Activated CD4-positive, alpha-beta T cell treated with anti-CD3 and anti-CD28 coated beads, Interleukin-2, amount 50 U/mL, for 24 hours (primary cell): ENCODE results near the gene FGF5.

Experiments
- DNase-seq, 2 donors: peaks; one replicate each; pipeline ENCODE4 v3.0.0-alpha.2; 2020; ENCODE audit warnings: low read depth in 1 of 2, low spot score in 1 of 2

Gene FGF5

DNA sequence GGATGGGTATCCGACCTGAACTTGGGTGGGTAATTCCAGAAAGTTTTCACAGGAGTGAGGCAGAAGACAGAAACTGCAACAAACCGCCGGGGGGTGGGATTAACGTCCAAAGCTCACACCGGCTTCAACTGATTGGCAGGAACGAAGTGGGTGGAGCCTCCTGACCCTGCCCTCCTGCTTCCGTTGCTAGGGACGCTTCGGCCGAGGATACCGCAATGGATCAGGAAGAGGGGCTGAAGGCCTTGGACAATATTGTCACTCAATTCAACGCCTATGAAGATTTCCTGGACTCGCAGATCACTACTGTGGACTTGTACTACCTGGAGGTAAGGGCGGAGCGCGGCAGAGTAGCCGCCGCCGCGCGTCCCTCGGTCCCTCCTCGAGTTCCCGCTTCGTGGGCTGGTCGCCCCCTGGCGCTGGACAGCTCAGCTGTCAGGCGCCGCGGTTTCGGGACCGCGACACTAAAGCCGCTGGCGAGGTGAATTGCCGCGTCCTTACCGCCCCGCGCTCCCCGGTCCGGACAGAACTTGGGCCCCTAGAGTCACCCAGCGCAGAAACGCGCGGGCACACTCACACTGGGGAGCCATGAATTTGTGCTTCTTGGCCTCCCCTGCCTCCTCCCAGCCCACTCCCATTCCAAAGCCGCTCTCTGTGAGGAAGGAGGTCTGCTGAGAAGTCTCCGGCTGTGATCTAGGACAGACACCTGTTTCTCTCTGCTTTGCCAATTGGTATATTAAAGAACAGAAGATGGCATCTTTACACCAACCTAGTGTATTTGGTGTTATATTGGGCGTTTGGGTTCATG lies 69.3 kb downstream of the FGF5 start, which contains the start of gene CFAP299:
Gene CFAP299, plus strand, starts transcription at position 177 of the 805 bp plus-strand sequence.
- peak; percentile 9 to 54 for DNase-seq

DNA sequence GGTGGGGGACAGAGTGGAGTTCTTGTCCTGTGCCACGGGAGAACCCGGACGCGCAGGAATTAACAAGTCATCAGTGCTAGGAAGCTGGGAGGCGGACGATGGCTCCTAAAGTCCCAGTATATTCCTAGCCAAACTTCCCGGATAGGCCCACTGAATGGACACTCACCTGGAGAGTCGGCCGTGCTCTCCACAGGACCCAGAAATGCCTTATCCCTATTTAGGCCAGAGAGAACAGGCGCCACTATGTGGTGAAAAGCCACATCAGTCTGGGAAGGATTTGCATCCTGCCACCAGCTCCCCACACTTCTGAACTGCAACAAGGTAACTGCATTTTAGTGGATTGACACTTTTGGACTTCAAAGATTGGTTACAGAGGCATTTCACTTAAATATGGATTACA lies 70.1 kb downstream of the FGF5 start:
- no peak for DNase-seq

DNA sequence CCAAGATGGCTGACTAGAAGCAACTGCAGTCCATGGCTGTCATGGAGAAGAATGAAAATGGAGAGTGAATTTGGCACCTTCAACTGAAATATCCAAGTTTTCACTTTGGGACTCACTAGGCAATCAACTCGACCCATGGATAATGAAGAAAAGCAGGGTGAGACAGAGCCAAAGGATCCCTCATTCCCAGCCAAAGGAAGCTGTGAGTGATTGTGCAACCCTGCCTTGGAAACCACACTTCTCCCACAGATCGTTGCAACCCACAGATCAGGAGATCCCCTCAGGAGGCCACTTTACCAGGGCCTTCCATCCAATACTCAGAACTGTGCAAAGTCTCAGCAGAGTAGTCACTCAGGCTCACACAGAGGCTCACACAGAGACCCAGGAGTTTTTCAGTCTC lies 73.6 kb downstream of the FGF5 start:
- DNase-seq: no peak
